ENCODE results near the gene C16orf92. TPM values are rescaled to one million over a fixed set of nuclear protein-coding genes. Genes with fewer than 3 reads are reported as not detected.
"Not testable (repeated sequence)": the region's sequence is repeated elsewhere in the genome, so short reads cannot be mapped to it uniquely, and the experiment has no call there.

Gene C16orf92
- total RNA-seq, 2 donors from 2014 or later, result not detected

- DNase-seq (ENCODE audit: low spot score); intact Hi-C loops (cut with DNase I): not testable (repeated sequence)
Measured at GRCh38 chr16:30040690-30041089, 17.7 kb downstream of the C16orf92 start.

- no peak for DNase-seq (ENCODE audit: low spot score)
- intact Hi-C loops (cut with DNase I), result no loop called here
Measured at GRCh38 chr16:30041841-30042240, 18.8 kb downstream of the C16orf92 start.

- no peak for DNase-seq (ENCODE audit: low spot score)
- intact Hi-C loops (cut with DNase I), result no loop called here
Measured at GRCh38 chr16:30046178-30046577, 23.2 kb downstream of the C16orf92 start.

DNA sequence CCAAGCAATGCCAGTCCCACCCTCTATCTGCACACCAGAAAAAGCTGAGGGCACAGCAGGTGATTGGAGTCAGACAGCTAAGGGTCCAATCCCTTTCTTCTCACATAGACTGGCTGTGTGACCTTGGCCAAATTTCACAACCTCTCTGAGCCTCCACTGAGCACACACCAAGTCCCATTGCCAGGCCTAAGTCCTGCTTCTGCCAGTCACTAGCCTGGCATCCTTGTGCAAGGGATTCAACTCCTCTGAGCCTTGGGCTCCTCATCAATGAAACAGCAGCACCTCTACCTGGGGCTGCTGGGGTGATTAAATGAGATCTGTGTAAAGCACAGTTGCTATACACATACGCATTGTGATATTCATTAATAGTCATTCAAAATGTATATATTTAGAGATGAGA is 23.6 kb downstream of the C16orf92 start:
- DNase-seq (ENCODE audit: low spot score), result no peak
- intact Hi-C loops (cut with DNase I), result no loop called here

- DNase-seq (ENCODE audit: low spot score), result peak; percentile 67
- intact Hi-C loops (cut with DNase I), result no loop called here
Measured at GRCh38 chr16:30049871-30050270, 26.9 kb downstream of the C16orf92 start.

DNA sequence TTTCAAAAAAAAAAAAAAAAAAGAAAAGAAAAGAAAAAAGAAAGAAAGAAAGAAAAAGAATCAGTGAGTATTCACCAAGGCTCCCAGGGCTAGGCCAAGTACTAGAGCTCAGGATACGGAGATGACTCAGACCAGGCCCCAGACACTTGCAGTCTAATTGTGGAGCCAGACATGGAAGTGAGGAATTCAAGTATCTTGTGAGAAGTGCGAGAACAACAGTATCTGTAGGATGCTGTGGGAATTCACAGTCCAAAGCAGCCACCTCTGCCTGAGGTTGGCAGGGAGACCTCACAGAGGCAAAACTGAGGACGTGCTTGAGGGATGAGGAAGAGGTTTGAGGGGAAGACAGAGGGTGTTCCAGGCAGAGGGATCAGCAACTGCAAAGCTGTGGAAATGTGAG is 28.5 kb downstream of the C16orf92 start:
- no peak for DNase-seq (ENCODE audit: low spot score)
- intact Hi-C loops (cut with DNase I), result no loop called here

- peak; percentile 99 for DNase-seq (ENCODE audit: low spot score)
- intact Hi-C loops (cut with DNase I), result no loop called here
Measured at GRCh38 chr16:30052671-30053372, 29.8 kb downstream of the C16orf92 start.

DNA sequence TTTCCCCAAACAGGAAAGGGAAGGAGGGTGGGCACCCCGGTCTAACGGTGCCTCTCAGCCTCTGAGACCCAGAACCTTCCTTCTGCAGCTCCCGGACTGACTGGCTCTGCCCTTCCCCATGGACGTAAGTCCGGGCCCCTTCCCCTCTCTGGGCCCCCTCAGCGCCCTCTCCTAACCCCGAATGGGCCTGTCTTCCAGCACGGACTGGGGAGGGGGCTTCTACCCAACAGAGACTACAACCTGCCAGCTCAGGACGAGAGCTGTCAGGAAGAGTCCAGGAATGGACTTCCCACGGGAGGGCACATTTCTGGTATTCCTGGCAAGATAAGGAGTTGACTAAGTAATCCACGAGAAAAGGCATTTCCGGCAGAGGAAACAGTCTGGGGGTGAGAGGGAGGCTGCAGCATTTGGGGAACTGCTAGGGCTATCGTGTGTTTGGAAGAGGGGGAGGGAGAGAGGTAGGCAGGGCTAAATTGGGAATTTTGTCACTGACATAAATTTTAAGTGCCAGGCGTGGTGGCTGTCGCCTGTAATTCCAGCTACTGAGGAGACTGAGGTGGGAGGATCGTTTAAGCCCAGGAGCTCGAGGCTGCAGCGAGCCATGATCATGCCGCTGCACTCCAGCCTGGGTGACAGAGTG is 30.5 kb downstream of the C16orf92 start:
- no peak for DNase-seq (ENCODE audit: low spot score)
- intact Hi-C loops (cut with DNase I), result no loop called here

DNA sequence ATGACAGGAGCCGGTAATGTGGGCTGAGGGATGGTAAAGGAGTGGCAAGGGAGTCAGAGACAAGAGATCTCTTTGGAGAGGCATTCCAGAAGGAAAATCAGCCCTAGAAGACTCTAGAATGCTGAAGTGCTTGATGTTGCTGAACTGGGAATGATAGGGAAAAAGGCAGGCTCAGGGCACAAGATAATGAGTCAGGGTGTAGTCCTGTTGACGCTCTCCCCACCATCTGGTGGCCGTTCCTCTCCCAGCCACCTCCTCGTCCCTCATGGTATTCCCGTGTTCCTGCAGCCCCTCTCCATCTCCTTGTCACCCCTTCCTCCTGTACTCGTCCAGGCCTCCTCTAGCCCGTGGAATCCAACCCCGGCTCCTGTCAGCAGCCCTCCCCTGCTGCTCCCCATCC is 31.5 kb downstream of the C16orf92 start:
- intact Hi-C loops (cut with DNase I), result no loop called here
- DNase-seq (ENCODE audit: low spot score), result no peak

DNA sequence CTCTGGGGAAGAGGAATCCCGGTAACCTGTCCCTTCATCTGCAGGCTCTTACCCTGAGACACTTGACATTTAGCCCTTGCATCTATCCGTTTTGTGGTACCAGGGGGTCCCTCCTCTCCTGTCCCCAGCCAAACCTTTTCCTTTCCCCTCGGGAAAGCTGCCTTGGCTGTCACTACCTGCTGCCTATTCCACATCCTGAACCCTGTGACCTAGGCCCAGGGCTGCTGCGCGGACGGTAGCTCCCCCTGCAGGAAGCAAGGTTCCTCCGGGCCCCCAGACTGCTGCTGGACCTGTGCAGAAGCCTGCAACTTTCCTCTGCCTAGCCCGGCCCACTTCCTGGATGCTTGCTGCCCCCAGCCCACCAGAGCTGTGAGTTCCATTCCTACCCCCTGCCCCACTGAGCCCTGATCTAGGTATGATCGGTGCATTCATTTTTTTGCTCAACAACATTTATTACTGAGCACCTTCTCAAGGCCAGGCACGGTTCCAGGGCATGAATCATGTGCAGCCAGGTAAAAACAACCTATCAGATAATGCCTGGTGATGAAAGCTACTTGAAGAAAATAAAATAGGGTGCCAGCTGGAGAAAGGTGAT is 32.1 kb downstream of the C16orf92 start:
- no peak for DNase-seq (ENCODE audit: low spot score)
- intact Hi-C loops (cut with DNase I), result no loop called here

DNA sequence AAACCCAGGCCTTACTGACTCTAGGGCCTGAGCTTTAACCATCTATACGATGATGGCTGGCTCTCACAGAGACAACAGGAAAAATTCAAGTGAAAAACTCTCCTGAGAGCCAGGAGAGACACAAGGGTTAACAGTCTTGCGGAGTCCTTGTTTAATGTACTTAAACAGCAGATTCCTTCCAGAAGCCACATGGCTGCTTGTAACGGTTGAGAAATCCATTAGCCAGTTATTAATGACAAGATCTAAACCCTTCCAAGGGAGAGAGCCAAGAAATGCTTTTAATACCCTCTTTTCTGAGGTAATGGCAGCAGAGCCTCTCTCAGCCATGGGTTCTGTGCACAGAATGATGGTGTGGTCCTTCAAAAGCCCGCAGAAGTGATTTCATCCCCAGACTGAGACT is 37.3 kb downstream of the C16orf92 start:
- intact Hi-C loops (cut with DNase I), result no loop called here
- DNase-seq (ENCODE audit: low spot score), result no peak

- DNase-seq (ENCODE audit: low spot score), result no peak
- intact Hi-C loops (cut with DNase I), result no loop called here
Measured at GRCh38 chr16:30060836-30061554, 38.0 kb downstream of the C16orf92 start.

GRCh38 chr16:30063278-30063892 is 40.4 kb downstream of the C16orf92 start:
- DNase-seq (ENCODE audit: low spot score), result no peak
- intact Hi-C loops (cut with DNase I), result no loop called here

DNA sequence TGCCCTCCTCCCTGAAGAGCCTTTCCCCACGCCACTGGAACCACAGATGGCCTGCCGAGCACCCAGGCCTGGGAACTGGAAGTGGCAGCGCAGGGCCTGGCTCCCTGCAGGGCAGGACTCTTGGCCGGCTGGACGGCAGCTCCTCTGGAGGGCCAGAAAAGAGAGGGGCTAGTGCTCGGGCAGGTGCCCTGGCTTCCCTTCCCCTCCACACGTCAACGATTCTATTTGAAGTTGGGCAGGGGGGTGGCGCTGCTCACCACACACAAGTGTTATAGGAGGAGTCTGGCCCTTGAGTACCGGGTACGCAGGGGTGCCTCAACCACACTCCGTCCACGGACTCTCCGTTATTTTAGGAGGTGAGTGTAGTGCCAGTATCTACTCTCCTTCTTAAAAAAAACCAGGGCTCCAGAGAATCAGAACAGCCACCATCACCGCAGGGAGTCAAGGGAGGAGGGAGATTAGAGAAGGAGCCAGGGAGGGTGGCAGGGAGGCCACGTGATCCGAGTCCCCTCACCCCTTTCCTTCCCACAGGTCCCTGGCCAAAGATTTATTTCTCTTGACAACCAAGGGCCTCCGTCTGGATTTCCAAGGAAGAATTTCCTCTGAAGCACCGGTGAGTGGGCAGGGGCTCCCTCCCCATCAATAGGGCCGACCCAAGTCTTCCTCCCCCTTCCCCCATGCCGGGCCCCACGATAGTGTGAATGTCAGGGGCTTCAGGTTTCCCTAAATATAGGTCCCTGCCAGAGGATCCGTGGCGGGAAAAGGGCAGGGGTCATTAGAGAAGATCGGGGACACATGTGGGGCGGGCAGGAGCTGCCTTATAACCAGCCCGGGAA is 41.1 kb downstream of the C16orf92 start:
- intact Hi-C loops (cut with DNase I), result no loop called here
- peak; percentile 91 for DNase-seq (ENCODE audit: low spot score)

DNA sequence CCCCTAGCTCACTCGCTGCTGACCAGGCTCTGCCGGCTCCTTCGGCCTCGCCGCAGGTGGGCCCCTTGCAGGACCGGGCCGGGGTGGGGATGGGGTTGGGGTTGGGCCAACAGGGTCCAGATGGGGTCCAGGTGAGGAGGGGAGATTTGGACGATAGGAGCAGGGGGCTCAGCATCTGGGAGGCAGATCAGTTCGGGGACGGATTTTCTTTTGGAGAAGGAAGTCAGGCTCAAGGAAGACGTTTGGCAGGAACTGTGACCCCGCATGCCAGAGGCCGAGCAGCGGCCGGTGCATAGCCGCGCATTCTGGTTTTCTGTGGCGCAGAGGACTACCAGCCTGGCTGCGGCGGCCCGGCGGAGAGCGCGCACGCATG is 41.7 kb downstream of the C16orf92 start:
- intact Hi-C loops (cut with DNase I), result no loop called here
- DNase-seq (ENCODE audit: low spot score), result no peak

GRCh38 chr16:30065102-30065942 is 42.3 kb downstream of the C16orf92 start, which contains the start of gene ALDOA:
Gene ALDOA, plus strand, starts transcription at chr16:30065760. Its CDS starts 1,138 bp downstream, at chr16:30066898.
- DNase-seq (ENCODE audit: low spot score), result peak; percentile 100
- intact Hi-C loops (cut with DNase I), result no loop called here

DNA sequence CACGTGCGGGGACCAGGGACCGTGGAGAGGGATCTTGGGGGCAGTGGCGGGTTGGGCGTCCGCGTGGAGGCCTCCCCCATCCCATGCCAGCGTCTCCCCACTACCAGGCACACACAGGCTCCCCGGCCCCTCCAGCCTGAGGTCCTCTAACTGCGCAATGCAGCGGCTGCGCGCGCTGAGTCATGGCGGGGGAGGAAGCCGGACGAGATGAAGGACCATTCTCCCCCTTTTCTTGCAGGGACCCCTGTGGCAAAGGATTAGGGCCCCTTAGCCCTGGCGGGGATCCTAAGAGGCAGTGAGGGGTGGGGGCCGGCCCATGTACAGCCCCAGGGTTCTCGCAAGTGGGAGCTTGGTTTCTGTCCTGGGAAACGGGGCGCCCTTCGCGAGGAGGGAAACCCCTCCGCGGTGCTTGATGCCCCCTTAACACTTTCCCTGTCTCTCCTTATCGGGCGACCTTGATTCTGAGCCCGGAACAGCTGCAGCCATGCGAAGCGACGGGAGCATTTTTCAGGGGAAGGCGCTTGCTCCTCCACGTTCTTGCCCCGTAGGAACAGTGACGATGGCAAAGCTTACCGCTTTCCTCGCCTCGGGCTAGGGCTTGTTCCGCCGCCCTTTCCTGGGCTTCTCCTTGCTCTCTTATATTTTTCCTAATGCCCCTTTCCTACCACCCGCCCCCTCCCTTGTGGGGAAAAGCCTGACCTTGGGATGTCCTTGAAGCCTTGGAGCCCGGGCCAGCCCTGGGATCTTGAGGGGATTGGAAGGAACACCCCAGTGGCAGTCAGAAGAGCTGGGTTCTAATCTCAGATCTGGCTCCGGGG is 43.2 kb downstream of the C16orf92 start:
- no peak for DNase-seq (ENCODE audit: low spot score)
- intact Hi-C loops (cut with DNase I), result no loop called here

Data from posterior vena cava (tissue), 2 donors.